Osteoblast (primary cell): Measurements from ENCODE around the gene SEMA6B. TPM values are rescaled to one million over a fixed set of nuclear protein-coding genes. Genes with fewer than 3 reads are reported as not detected.

ENCODE experiments used
- DNase-seq: peaks from one replicate; pipeline ENCODE4 v3.0.0; 2011; ENCODE audit warnings: low spot score, mixed read lengths; ENCODE audit not compliant: insufficient read length; ENCODE audit errors: missing footprints
- H2AFZ ChIP-seq: 2 replicates; pipeline ENCODE4 v1.6.0; 2011; ENCODE audit warnings: mild to moderate bottlenecking, low read length
- H3K27ac ChIP-seq: 2 replicates; pipeline ENCODE4 v1.5.1; 2011; ENCODE audit warnings: mild to moderate bottlenecking, low read depth, low read length, moderate library complexity
- H3K27me3 ChIP-seq: 2 replicates; pipeline ENCODE4 v1.6.0; 2012; ENCODE audit warnings: mild to moderate bottlenecking, control low read depth, inconsistent platforms, low read length, moderate library complexity; ENCODE audit not compliant: insufficient read depth
- H3K36me3 ChIP-seq: 2 replicates; pipeline ENCODE4 v1.5.1; 2011; ENCODE audit warnings: mild to moderate bottlenecking, low read length, control low read depth, moderate library complexity; ENCODE audit not compliant: insufficient read depth
- H3K4me1 ChIP-seq: 2 replicates; pipeline ENCODE4 v1.5.1; 2011; ENCODE audit warnings: mild to moderate bottlenecking, low read length, control low read depth, moderate library complexity; ENCODE audit not compliant: insufficient read depth
- H3K4me2 ChIP-seq: 2 replicates; pipeline ENCODE4 v1.6.0; 2011; ENCODE audit warnings: mild to moderate bottlenecking, low read length; ENCODE audit not compliant: insufficient read depth
- H3K4me3 ChIP-seq: fragments of 200-600 bp; sonication (generic); 3 replicates; pipeline ENCODE4 v1.5.1; 2012; ENCODE audit warnings: mild to moderate bottlenecking, low read length, inconsistent platforms; ENCODE audit not compliant: insufficient read depth
- H3K79me2 ChIP-seq: 2 replicates; pipeline ENCODE4 v1.6.0; 2012; ENCODE audit warnings: mild to moderate bottlenecking, low read length, control low read depth, inconsistent platforms; ENCODE audit not compliant: insufficient read depth
- H3K9me3 ChIP-seq: 2 replicates; pipeline ENCODE4 v1.5.1; 2011; ENCODE audit warnings: low read depth, low read length, control low read depth
- H4K20me1 ChIP-seq: 2 replicates; pipeline ENCODE4 v1.6.0; 2012; ENCODE audit warnings: mild to moderate bottlenecking, low read length, control low read depth; ENCODE audit not compliant: insufficient read depth
- CTCF ChIP-seq: IDR thresholded peaks from 2 replicates; pipeline ENCODE4 v1.5.1; 2011; ENCODE audit warnings: mild to moderate bottlenecking, low read depth, low read length, moderate library complexity; ENCODE audit errors: extremely low read depth
- total RNA-seq: library from RNA; depleted of rRNA; stranded (reverse); fragments of >200 nt; gene quantifications from 2 replicates; pipeline ENCODE4 v1.2.3, GENCODE V29; 2012

Gene SEMA6B
- total RNA-seq, 1 donor: 0.36 TPM

- TF ChIP-seq CTCF: no peak
- peak; percentile 73 for DNase-seq
- Histone ChIP-seq H3K79me2 (no peaks in the 10 kb centered on the region), H2AFZ (no peak overlapping the region), H3K9me3 (no peaks in the 10 kb centered on the region), H3K36me3 (peaks cover 26% of the 10 kb centered on the region), H3K27me3 (no peaks in the 10 kb centered on the region), H3K4me1 (no peaks in the 10 kb centered on the region), H3K27ac (no peak overlapping the region), H3K4me2 (no peak overlapping the region), H3K4me3 (no peak overlapping the region), H4K20me1 (peaks cover 5% of the 10 kb centered on the region)
These were observed 58.5 kb downstream of the SEMA6B start for GRCh38 chr19:4500841-4501591.

DNA sequence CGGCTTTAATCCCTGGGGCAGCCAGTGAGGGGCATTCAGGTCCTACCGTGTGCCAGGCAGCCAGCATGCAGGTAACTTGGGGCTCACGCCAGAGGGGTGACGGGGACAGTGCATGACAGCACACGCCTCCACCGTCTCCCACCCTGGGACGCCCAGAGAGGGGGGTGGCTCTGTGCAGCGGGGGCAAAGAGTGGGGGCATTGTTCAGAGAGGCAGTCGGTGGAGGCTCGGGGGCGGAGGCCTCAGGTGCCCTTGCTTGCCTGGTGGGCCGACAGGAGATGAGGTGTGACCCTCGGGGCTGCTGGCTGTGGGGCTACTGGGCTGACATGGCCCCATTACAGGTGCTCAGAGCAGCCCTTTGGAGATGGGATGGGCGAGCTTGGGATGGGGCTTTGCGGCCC lies 59.6 kb downstream of the SEMA6B start:
- no peaks in the 10 kb centered on the region for H4K20me1 ChIP-seq
- peaks cover 26% of the 10 kb centered on the region for H3K36me3 ChIP-seq
- no peaks in the 10 kb centered on the region for H3K27me3 ChIP-seq
- no peak overlapping the region for H2AFZ ChIP-seq
- H3K4me3 ChIP-seq: no peak overlapping the region
- no peaks in the 10 kb centered on the region for H3K9me3 ChIP-seq
- no peak for TF ChIP-seq CTCF
- no peaks in the 10 kb centered on the region for H3K79me2 ChIP-seq
- peak; percentile 32 for DNase-seq
- H3K4me2 ChIP-seq: no peak overlapping the region
- no peak overlapping the region for H3K27ac ChIP-seq
- no peaks in the 10 kb centered on the region for H3K4me1 ChIP-seq

GRCh38 chr19:4499318-4499717 lies 60.2 kb downstream of the SEMA6B start:
- no peaks in the 10 kb centered on the region for H3K4me1 ChIP-seq
- no peak for TF ChIP-seq CTCF
- H3K27me3 ChIP-seq: no peaks in the 10 kb centered on the region
- H3K27ac ChIP-seq: no peak overlapping the region
- no peak overlapping the region for H3K4me3 ChIP-seq
- H3K79me2 ChIP-seq: no peaks in the 10 kb centered on the region
- no peaks in the 10 kb centered on the region for H3K9me3 ChIP-seq
- peaks cover 29% of the 10 kb centered on the region for H3K36me3 ChIP-seq
- peak; percentile 65 for DNase-seq
- H3K4me2 ChIP-seq: no peak overlapping the region
- no peak overlapping the region for H2AFZ ChIP-seq
- no peaks in the 10 kb centered on the region for H4K20me1 ChIP-seq

DNA sequence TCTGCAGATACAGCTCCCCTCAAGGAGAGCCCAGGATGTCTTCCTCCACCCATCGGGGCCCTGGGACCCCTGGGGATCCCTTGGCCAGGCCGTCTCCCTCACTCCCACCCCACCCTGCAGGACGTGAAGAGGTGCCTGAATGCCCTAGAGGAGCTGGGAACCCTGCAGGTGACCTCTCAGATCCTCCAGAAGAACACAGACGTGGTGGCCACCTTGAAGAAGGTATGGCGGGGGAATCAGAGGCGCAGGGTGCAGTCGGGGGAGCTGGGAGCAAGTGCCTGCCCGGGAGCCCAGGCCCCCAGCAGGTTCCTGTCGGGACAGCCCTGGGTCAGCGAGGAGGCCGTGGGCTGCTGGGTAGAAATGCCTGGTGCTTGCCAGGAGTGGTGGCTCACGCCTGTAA lies 60.8 kb downstream of the SEMA6B start:
- no peak overlapping the region for H3K27ac ChIP-seq
- H3K27me3 ChIP-seq: no peaks in the 10 kb centered on the region
- H2AFZ ChIP-seq: no peak overlapping the region
- no peak overlapping the region for H3K4me2 ChIP-seq
- no peak for DNase-seq
- H3K9me3 ChIP-seq: no peaks in the 10 kb centered on the region
- TF ChIP-seq CTCF: no peak
- no peak overlapping the region for H3K4me3 ChIP-seq
- peaks cover 30% of the 10 kb centered on the region for H3K36me3 ChIP-seq
- no peaks in the 10 kb centered on the region for H3K79me2 ChIP-seq
- H4K20me1 ChIP-seq: no peaks in the 10 kb centered on the region
- no peaks in the 10 kb centered on the region for H3K4me1 ChIP-seq
